Testis (tissue), 2 donors: ENCODE measurements around the gene SAMD15.

Experiments used
- CTCF ChIP-seq, 3 experiments: fragments of 450-650 bp in 2 of 3; fragments of 200-600 bp in 1 of 3; sonication (generic) in 1 of 3; IDR thresholded peaks; one replicate each; pipeline ENCODE4 v1.5.1; 2016 to 2019; ENCODE audit warnings: antibody characterized with exemption in 3 of 3, mild to moderate bottlenecking in 2 of 3, moderate library complexity in 1 of 3
- POLR2A ChIP-seq: fragments of 450-650 bp; IDR thresholded peaks from one replicate; pipeline ENCODE4 v1.6.1; 2017; ENCODE audit warnings: antibody characterized with exemption, mild to moderate bottlenecking, moderate library complexity

- TF ChIP-seq CTCF (IDR thresholded peaks at IDR 0.05), result no peak
- TF ChIP-seq POLR2A, result no peak
These were observed 294 bp downstream of the SAMD15 start for GRCh38 chr14:77377502-77377844.
